ENCODE data around the gene FBXL7.

Gene FBXL7

DNA sequence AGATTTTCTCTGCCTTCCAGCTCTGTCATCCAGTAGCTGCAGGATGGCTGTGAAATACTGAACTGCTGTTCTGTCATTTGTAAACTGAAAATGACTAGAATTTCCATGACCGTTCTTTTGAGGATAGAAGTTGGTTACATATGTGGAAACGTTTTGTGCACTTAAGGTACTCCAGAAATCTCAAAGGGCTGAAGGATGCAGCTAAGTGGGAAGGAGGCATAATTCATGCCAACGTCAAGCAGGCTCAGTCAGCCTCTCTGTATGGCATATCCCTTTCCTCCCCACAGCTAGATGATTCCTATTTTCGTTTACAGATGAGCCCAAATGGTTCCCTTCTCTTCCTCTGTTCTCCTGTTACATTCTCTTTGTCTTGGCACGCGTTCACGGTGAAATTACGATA, 257.6 kb downstream of the FBXL7 start:
- DNase-seq = no peak

DNA sequence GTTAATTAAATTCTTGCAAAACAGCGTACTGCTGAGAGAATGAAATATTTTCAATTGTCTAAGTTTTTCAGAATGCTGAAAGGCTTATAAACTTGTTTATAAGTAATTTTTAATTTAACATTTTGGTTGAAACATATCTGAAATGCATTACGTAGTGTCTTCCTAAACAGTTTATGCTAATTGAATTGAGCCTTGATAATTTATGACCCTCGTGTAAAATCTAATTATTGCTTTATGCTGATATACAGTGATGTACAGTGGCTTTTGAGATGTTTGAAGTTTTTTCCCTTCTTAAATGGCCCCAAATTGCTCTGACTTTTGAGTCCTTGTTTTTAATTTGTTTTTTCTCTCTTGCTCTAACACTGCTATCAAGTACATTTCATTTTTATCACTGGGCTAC, 262.7 kb downstream of the FBXL7 start:
- no peak for DNase-seq

DNA sequence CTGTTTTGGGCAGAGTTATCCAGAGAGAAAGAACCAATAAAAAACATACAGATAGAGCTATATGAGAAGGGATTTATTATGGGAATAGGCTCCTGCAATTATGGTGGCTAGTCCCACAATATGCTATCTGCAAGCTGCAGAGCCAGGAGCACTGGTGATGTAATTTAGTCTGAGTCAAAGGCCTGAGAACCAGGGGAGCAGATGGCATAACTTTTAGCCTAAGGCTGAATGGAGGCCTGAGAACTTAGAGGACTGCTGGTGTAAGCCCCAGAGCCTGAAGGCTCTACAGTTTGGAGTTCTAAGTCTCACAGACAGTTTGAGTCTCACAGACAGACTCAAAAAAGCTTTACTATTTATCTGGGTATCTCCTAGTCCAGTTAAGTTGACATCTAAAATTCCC, 263.8 kb downstream of the FBXL7 start:
- no peak for DNase-seq

DNA sequence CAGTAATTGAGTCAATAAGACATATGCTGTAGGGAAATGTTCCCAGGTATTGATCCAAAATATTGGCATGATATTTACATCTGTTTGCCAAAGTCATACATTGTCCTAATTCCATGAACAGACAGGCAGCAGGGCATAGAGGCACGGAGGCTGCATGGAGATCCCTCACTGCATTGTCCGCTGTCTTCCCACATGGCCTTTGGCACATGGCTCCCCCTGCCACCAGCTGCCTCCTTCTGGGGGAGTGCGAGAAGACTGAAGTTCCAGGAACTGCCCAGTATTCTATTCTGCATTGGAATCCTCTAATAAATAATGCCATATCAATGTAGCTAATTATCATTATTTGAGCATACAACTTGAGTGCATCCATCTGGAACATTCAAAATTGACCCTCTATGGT, 269.0 kb downstream of the FBXL7 start:
- DNase-seq = peak in 3 of 56 donors; percentile 6 to 14 (median 7)

DNA sequence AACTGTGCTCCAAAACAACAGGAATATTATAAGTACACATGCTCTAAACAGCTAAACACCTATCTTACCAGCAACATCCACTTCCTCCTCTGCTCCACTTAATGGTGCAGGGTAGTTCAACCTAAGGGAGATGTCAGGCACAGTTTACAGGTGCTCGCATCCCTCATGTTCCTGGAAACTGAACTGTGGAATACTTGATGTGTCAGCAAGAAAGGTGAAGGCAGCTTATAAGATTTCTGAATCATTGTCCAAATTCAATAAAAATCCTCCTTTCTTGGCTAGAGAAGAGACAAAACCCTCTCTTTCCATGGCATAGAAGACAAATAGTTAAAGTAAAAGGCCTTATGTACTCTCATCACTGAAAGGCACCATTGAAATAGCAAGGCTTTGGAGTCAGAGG, 272.2 kb downstream of the FBXL7 start:
- no peak for DNase-seq

DNA sequence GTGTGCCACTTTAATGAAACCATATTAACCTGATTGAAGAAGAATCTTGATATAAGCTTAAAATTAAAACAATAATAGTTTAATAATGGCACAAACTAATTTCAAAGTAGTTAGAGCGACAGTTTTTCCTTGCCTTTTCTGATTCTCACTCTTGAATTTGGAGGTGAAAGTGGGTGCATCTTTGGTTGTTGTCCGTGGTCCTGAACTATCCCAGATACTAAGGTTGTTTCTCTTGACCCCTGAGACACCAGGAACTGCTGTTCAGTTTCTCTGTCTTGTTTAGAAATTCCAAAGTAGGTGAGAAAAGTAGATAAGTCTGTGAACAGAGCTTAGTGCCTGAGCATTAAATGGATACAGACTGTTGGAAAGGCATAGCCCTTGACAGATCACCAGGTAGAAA, 274.7 kb downstream of the FBXL7 start:
- no peak for DNase-seq

DNA sequence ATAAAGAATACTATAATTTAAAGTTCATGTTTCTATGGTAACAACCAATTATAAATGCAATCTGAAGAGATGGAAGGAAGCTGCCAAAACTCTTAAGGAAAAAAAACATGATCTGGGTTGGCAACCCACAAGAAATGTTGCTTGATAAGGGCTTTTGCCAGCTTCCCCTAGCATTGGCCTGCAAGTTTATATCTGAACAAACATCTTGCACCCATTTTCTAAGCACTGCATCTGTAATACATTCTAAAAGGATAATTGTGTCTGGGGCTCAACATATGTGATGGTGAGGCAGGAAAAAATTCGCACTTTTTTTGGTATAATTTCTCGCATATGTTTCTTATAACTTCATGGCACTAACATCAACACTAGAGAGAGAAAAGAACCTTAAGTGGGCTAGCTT, 276.4 kb downstream of the FBXL7 start:
- no peak for DNase-seq

DNA sequence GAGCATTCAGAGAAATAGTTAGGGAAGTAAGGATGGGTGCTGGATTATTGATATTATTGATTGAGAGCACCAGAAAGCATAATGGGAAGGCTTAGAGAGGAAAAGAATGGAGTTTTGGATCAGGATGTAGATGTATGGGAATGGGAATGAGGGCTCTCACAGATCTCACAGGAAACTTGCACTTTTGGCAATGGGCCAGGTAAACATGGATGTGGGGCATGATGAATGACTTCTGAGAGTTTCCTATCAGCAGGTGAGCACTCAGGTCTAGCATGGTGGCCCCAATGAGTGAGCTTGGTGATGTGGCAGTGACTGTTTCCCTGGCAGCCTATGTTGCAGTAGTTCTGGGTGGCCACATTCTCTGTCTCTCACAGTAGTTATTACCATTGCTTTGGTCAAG, 283.8 kb downstream of the FBXL7 start:
- DNase-seq = no peak

DNA sequence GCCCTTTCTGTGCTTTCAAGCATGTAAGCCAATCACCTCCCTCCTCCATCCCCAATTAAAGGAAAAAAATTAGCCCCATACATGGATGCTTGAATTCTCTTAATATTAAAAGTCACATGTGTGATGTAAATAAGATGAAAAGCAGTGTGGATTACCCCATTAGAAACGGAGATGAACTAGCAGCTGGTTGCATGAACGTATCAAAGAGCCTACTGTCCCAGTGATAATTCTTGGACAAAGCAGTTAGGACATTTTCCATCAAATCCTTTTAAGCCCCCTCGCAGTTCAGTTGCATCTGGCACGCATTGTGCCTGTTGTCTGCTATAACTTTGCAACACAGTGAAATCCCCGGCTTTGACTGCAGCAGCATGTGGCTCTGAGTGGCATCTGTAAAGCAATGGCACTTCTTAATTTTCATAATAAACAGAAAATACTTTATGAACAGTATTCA, 285.6 kb downstream of the FBXL7 start:
- peak in 12 of 56 donors; percentile 12 to 66 (median 26) for DNase-seq

DNA sequence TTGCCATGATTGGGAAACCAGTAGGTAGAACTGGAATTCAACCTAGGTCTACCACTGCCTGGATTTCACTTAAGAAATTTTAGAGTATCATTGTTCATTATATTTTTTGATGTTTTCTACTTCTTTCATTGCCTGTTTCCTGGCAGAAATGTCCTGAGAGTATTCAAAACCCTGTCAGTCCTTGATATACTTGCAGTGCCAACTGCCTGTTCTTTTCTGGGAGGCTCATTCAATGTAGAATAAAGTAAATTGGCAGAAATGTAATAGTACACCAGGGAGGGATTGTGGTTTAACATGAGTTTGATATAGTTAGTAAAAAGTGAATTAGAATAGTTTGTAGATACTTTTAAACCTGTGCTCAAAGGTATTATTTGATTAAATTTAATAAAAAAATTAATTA, 286.3 kb downstream of the FBXL7 start:
- no peak for DNase-seq

DNA sequence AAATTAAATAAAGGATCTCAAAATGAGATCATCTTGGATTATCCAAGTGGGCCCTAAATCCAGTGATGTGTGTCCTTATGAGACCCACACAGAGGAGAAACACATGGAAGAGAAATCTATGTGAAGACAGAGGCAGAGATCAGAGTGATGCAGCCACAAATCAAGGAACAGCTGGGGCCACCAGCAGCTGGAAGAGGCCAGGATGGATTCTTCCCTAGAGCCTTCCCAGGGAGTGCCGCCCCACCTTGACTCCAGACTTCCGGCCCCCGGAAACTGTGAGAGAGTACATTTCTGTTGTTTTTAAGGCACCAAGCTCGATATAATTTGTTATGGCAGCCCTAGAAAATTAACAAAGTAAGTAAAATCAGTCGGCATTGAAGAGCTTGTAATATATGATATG, 286.9 kb downstream of the FBXL7 start:
- DNase-seq = no peak

DNA sequence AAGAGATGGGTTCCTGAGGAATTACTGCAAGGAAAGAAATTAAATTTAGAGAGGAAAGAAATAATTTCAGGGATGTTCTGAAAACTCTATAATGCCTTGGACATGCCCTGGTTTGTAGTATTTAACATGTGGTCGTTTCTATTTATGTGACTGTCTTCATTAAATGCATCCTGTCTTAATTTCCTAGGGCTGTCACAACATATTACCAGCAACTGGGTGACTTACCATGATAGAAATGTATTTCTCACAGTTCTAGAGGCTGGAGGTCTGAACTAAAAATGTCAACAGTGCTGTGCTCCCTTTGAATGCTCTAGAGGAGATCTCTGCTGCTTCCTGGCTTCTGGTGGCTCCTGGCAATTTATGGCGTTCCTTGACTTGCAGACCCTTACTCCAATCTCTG, 287.7 kb downstream of the FBXL7 start:
- no peak for DNase-seq

DNA sequence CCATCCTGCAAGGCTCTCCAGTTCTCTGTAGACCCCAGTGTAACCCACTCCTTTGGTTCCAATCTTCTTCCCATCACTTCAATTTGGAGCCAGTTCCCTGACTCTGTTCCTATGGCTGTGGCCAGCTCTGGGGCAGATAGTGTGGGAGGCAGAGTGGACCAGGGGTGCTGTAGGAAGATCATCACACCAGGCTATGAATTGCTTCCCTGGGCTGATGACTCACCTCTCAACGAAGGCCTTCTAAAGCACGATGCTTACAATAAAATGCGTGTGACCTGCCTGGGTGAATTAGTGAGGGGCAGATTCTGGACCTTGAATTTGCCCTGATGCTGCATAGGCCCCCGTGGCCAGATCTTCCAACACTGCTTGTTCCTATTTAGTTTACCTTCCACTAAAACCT, 289.7 kb downstream of the FBXL7 start:
- DNase-seq = no peak

DNA sequence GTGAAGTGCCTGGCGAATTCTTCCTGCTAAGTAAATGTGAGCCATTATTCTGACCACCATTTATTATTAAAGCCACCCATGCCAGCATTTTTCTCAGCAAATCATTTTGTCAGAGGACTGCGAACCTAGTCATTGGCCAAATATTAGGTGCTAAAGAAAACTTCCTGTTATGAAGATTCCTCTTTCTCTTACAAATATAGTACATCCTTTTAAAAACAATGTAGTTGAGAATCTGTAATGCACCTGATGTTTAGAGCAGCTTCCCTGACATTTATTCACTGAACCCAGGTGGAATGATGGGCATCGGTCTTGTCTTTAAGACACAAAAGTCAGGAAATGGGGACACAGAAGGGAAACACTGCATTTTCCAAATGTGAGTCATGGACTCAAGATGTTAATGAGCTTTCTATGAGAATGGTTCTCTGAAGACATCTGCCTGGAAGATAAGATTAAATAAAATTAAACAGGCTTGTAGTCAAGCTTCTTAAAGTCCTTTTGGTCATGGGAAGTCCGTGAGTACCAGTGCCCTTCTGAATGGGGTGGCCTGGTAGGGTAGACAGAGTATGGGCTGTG, 290.6 kb downstream of the FBXL7 start:
- no peak for DNase-seq

DNA sequence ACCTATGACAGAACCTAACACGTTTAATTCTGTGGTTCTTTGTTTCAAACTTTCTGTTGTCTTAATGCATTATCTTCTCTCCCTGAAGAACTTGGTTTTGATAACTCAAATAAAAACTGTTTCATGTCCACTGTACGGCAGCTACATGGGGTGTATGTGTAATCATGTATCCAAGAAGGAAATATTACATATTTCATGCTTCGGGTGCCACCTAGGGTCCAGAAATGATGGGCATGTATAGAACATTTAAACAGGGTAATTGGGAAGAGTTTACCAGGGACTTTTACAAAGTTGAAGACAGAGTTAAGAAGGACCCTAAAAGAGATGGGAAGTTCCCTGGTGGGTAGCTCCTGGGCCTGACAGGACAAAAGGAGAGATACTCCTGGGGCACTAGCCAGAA, 291.3 kb downstream of the FBXL7 start:
- DNase-seq = peak in 1 of 56 donors; percentile 32

DNA sequence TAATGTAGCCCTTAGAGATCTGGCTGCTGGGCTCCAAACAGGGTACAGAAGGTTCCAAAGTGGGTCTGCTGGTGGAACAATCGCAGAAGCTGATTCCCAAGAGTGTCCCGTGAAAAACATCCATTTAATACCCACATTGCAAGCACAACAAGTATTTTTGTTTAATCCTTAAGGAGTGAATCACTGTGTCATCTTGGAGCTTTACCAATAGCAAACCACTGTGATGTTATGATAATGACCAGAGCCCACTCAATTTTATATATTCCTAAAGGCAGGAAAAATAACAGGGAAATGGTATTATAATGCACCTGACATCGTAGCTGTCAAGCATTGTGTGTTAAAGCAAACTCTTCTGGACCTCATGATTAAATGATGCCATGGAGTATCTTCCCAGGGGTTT, 291.9 kb downstream of the FBXL7 start:
- no peak for DNase-seq

DNA sequence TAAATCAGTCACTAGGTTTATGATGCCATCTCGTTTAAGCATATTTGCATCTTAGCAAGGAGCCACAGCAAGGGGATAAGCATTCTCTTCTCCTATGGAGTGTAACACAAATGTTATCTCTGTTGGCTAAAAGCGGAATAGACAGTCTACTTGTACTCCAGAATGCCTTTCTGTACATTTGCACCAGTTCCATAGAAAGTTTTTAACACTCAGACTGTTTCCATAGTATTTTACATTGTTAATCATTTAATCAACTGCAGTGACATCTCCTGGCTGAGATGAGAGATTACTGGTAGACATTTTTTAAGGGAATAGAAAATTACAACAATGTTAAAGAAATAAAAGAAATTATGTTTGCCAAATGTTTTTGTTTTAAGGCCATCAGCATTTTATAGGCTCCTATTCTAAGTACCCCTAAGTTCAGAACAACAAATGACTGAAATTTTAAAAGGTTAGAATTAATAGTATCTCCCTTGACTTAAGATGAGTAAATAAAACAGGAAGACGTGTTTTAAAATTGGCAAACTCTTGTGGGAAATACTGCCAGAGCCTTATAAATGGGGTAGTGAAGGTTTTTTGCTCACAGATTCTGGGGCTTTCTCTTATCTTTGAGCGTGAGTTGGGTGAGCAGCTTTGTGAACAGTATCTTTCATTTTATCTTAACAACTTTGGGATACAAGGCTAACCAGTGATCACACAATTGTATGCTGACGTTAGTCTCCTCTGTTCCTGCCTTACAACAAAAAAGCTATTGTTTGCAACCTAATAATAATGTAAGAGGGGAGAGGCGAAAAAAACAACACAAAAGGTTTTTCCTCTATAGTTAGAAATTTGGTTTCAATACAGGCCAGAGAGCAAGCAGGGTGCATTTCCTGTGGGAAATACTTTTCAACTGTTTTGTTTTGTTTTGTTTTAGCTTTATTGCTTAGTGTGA, 294.3 kb downstream of the FBXL7 start:
- DNase-seq = peak in 2 of 56 donors; percentile 16 to 51

DNA sequence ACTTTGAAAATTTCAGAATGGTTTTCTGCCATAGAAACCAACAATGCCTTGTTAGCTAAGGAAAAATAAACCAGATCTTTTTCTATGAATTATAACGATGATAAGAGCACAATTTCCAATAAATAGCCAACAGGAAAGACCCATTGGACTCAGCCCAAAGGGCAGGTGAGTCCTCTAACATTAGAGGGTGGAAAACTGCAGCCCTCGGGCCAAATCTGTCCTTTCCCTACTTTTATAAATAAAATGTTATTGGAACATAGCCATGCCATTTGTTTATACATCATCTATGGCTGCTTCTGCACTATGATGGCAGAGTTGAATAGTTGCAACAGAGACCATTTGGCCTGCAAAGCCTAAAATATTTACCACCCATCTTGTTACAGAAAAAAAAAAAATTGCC, 296.1 kb downstream of the FBXL7 start:
- no peak for DNase-seq

DNA sequence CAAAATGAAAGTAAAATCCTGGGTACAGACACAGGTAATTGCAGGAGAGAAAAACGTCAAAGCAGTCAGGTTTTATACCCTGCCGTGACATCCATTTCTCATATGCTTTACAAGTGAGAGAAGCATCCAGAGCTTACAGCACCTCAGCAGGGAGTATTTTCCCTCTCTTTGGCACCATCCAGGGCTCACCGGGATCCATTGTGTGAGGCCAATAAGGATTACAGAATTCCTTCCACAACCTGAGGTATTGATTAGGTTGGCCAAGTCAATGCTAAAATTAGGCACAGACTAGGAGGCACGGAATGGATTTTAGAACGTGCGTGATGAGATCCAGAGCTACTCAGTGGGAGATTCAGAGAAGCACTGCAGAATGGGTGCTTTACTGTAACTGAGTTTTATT, 296.6 kb downstream of the FBXL7 start:
- DNase-seq = no peak

DNA sequence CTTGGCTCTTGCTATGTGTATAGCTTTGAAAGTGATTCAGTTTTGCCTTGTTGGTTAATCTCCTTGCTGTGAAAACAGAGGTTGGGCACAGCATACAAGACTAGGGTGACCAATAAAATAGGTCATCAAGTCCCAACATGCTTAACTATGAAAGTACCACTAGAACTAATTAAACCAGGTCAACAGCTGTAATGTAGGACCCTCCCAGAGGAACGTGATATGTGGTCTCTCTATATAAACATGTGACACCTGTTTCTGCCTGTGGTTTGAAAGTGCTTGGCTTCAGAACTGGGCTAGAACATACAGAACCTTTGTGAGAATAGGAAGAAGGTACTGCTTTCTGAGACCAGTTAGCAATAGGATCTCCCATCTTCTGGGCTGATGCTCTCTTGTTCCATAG, 297.1 kb downstream of the FBXL7 start:
- DNase-seq = no peak

DNA sequence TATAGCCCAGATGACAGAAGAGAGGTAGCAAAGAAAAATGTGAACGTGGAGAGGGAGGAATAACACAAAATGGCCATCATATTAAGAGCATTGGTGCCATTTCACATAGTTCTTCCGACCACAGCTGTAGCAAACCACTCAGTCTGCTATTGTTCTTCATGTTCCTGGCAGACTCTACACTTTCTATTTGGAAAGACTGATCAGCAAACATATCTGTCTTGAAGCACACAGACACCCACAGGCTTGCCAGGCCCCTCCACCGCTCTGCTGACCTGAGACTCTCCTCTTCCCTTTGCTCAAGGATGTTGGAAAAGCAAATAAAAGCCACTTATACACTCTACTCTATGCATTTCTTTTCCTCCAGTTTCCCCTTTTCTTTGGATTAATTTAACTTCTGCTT, 298.0 kb downstream of the FBXL7 start:
- DNase-seq = peak in 4 of 56 donors; percentile 20 to 40 (median 23)

DNA sequence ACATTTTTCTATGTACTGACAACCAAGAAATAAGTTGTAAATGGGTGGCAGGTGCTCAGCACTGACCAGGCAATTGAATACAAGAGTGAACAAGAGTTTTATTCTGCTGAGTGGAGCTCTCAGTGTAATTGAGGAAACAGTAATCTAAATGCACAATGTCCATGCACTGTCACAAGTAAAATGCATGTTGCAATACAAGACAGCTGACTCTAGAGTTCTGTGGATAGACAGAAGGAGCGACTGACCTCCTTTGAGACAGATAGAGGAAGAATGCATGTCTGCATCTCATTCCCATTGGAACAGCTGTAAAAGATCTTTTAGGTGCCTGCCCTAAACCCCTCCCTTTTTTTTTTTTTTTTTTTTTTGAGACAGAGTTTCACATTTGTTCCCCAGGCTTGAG, 299.0 kb downstream of the FBXL7 start:
- DNase-seq = peak in 2 of 56 donors; percentile 8 to 15

DNA sequence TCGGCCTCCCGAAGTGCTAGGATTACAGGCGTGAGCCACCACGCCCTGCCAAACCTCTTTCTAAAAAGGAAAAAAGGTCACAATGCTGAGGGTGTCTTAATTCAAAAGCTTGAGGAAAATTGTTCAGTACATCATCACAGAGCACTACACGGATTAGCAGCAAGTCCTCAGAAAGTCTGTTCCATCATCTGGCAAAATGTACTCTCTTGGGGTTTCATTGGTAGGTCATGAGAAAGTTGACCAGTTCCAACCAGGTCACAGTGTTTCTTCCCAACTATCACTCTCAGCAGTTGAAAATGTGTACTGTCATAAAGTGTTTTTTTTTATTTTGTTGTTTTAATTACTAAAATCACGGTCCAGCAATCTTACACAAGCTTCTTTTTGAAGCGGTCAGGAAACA, 299.6 kb downstream of the FBXL7 start:
- DNase-seq = no peak

Measured in amygdala (tissue), 56 donors.